Activated T-cell treated with anti-CD3 and anti-CD28 coated beads for 4 hours (primary cell): Measurements from ENCODE around the gene GABRB1.
"Not testable (repeated sequence)": the region's sequence is repeated elsewhere in the genome, so short reads cannot be mapped to it uniquely, and the experiment has no call there.

ENCODE experiments used
- DNase-seq: peaks from one replicate; pipeline ENCODE4 v3.0.0-alpha.2; 2020

GABRB1 gene

DNA sequence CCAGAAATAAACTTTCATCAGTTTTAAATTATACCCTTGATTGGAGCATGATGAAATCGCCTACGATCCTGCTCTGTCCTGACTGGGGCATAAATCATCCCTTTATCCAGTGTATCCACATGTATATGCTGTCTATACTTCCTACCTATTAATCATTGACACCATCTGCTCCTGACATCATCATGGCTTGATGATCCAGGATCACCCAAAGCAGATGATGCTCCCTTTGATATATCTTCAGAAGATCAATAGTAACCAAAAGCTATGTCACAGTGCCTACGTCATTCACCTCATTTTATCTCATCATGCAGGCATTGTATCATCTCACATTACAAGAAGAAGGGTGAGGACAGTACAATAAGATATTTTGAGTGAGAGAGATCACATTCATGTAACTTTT, 294.7 kb downstream of the GABRB1 start:
- DNase-seq, result no peak

DNA sequence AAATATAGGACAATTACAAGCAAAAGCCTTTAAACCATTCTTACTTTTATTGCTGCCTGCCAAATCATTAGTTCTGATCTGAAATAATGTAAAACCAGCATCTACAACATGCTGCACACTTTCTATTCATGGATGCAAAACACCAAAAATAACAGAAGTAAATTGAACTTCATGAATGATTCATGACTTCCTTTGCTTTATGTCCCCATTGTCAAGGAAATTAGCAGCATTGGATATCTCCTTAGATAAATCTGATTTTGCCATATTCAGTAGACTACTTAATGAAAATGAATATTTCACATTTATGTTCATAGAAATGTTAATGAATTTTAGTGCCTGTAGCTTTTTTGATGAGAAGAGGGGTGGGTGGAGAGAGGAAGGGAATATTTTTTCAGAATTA, 299.5 kb downstream of the GABRB1 start:
- DNase-seq, result no peak

DNA sequence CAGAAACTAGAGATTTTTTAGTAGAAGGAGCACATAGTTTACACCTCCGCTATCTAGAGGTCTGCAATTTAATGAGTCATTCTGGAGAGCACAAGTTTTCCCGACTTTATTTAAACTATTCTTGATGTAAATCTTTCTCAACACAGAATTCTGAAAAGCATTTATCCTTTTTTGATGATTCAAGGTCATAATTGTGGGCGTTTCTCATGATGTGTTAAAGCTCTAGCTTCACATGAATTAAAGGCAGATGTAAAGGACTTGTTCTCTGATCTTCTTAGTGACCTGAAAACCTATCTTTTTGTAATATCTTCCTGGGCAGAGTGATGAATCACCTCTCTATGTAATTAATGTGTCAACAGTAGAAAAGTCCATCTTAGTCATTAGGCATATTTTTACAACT, 303.3 kb downstream of the GABRB1 start:
- DNase-seq, result no peak

DNA sequence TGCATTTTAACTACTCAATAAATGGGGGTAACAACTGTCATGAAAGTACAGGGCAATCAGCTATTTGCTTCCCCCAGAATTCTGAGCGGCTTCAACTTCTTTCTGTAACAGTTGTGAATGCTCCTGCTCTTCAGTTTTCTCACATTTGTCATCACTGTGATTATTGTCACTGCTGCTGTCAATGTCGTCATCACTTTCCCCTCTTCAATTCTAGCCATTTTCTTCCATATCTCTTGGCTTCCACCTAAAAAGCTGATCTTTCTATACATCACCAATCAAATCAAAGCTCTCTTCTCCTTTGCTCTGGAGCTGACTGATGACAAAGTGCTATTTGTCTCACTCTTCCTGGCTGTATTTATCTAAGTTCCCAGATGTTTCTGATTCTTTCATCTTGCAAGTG, 306.5 kb downstream of the GABRB1 start:
- DNase-seq, result no peak

DNA sequence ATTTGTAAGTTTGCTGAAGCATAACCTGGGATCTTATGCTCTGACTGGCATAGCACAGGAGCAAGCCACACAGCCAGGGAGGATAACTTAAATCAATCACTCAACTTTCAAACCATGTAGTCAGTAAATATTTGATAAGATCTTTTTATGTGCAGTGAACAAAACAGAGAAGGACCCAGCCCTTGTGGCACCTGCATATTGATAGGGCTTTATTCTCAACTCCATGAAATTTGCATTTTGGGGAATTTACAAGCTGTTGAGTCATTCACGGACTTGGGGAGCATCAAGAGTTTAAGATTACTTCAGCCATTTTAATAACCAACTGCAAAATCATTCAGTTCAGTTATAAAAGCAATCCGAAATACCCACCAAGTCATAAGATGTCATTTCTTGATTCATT, 309.5 kb downstream of the GABRB1 start:
- no peak for DNase-seq

DNA sequence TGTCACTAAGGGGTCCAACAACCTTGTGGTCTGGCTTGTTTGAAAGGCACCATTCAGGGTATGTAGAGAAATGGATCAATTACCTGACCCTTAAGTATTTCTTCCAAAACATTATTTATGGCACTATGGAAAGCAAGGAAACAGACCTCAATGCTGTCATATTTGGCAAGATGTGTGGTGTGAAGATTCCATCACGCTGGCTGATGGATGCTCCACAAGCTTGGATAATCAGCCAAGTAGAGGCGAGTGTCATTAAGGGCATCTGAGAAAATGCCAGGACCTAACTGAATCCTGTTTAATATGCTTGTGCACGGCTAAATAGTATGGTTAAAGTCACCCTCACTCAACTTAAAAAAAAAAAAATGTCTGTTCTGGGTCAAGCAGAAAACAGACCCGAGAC, 311.4 kb downstream of the GABRB1 start:
- no peak for DNase-seq

DNA sequence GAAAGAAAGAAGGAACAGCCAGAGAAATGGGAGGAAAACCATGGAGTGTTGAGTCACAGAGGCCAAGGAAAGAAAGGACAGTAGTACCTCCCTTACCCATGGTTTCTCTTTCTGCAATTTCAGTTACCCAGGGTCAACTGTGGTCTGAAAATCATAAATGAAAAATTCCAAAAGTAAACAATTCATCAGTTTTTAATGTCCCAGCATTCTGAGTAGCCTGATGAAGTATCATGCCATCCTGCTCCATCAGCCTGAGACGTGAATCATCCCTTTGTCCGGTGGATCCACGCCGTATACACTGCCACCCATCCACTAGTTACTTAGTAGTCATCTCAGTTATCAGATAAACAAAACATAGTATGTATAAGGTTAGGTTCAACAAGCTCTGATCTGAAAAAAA, 318.0 kb downstream of the GABRB1 start:
- DNase-seq, result no peak

DNA sequence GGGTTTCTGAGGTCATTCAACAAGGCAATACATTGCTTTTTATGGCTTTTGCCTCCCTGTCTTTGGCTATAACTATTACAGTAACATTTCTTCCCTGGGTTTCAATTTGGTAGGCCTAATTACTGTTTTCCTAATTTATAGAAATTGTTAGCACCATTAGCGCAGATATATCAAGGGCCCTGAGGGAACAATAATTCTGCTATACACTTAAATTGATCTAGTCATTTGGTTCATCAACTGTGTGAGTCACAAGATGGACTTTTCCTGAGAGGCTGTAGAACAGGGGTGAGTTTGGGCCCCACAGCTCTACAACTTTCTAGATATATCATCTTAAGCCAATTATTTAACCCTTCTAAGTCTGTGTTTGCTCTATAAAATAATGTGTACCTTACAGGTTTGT, 324.2 kb downstream of the GABRB1 start:
- no peak for DNase-seq

DNA sequence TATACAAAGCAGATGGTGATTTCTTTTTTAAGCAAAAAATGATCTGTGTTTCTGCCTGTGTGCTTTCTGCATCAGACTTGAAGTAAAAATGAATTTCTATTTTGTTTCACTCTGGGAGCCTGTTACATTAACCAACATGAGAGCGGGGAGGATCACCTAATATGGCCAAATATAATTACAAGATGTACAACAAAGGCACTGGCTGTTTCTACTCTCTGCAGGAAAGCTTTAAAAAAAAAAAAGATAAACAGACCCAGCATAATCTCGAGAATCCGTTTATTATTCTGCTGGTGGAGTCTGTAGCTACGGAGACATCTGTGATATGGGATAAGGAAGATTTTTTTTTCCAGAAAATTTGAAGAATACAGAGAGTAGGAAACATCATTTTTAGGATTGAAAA, 328.5 kb downstream of the GABRB1 start:
- DNase-seq, result no peak

DNA sequence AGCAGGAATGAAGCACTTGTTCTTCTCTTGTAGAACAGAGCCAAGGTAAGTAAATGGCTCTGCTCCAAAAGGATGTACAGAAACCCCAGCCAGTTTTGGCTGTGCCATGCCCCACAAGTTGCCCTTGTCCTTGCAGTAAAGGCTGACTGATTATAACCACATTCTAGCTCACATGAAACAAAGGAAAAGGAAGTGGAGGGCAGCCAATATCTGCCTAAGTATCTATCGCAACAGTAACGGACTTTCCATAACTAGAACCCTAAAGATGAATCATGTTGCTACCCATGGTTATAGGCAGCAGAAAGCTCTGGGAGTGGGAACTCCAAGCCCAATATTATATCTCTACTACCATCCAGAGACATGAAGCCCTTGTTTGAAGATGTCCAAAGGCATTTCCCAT, 336.4 kb downstream of the GABRB1 start:
- DNase-seq, result no peak

DNA sequence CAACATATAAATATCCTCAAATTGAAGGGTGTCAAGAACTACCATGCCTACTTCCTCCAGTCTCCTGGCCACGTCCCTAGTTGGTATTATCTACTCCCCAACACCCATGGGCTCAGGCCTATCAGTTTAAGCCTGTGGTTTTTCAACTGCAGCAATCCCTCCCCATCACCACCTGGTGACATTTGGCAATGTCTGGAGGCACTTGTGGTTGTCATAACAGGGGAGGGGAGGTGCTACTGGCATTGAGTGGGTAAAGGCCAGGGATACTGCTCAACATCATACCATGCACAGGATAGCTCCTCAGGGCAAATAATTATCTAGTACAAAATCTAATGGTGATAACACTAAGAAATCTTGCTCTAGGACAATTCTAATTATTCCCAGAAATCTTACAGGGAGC, 336.8 kb downstream of the GABRB1 start:
- no peak for DNase-seq

DNA sequence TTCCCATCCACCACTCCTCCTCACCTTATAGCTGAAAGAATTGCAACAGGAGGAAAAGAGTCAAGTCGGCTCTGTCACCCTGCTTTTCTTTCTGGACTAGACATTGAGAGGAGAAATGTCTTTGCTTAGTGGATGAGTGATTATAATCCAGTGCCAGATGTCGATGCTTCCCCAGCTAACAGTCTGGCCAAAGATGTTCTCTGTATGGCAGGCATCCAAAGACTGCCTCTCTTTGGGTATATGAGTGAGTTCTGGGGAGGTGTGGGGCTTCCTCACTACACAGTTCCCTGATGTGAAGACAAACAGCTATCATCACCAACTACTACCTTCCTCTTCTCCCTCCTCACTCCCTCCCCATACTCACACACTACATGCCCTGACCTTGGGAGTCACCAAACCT, 341.2 kb downstream of the GABRB1 start:
- DNase-seq, result no peak

DNA sequence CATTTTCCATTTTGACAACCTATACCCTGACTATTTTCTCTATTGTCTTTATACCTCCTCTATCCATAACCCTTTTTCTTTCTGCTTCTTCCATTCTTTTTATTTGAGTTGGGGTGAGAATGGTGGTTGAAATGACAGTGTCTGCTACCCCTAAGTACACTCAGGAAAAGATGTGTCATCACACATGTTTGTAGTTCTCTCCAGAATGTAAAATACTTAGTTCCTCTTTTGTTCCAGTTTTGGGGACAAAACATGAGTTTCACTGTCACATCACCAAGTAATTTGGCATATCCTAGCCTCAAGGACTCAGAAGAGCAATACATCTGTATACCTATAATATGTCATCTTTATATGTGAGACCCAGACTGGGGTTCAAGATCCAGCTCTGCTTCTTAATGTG, 341.8 kb downstream of the GABRB1 start:
- DNase-seq, result no peak

DNA sequence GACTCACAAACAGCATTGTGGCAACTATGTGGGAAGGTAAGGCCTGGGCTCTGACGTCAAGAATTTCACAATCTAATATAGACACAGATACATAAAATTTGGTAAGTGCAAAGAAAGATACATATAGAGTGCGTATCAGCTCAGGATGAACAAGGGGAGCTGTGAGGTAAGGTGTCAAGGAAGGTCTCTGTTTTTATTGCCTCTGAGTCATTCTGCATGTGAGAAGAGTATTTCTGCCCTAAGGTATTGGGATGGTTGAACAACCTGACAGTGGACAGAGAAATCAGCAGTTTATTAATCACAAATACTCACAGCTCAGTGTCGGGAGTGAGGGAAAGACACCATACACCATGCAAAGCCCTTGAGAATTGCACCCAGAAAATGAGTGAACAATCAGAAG, 342.3 kb downstream of the GABRB1 start:
- no peak for DNase-seq

DNA sequence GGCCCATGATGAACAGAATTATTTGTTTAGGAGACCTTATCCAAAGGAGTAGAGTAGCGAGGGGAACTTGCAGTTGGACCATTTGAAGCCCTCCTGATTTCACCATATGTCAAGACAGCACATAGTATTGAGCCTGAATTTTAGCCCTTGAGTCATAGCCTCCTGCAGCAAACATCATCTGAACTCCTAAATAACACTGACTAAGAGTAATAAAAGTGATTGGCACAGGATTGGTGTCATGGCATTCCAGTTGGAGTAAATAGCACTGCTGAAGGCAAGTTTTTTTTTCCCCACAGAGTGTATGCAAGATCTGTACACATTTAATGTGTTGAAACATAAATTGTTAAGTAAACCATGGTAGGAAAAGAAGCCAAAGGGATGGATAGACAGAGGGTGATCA, 343.1 kb downstream of the GABRB1 start:
- no peak for DNase-seq

DNA sequence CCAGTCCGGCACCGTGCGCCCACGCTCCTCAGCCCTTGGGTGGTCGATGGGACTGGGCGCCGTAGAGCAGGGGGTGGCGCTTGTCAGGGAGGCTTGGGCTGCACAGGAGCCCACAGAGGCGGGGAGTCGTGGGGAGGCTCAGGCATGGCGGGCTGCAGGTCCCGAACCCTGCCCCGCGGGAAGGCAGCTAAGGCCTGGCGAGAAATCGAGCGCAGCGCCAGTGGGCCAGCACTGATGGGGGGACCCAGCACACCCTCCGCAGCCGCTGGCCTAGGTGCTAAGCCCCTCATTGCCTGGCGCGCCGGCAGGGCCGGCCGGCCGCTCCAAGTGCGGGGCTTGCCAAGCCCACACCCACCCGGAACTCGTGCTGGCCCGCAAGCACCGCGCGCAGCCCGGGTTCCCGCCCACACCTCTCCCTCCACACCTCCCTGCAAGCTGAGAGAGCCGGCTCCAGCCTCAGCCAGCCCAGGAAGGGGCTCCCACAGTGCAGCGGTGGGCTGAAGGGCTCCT, 346.7 kb downstream of the GABRB1 start:
- DNase-seq, result not testable (repeated sequence)

DNA sequence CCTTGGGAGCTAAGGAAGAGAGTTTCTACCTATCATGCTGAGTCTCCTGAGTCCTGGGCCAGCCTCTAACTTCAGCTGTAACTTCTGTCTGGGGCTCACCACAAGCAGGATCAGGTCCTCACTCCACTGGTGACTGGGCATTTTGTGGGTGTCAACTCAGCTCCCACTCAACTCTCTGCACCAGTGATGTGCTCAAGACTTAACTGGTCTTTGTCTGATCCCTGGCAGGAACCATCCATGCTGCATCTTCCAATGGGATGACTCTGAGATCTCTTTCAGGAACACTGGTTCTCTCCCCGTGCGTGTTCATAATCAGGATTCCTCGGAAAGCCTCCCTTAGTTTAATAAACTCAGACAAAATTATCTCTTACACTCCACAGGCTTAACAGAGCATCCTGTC, 349.8 kb downstream of the GABRB1 start:
- DNase-seq, result no peak

DNA sequence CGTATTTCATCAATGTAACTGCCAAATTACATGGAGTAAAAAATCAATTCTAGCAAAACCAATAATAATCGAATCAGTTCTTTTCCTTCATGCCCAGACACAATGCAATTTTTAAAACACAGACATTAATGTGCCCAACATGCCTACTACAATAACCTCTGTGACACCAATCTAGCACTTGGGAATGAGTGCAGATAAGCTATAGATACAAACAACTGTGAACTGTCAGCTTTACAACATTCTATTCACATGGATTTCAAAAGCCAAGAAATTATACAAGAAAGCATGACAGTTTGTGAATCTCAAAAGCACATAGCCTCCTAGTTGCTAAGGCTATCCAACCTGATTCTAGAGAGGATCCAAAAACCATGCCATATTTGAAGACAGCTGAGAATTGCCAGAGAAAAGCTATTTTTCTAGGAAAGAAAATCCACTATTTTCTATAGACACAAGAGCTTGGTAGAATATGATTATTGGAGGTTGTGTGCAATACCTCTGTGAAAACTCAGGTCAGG, 351.5 kb downstream of the GABRB1 start:
- no peak for DNase-seq

DNA sequence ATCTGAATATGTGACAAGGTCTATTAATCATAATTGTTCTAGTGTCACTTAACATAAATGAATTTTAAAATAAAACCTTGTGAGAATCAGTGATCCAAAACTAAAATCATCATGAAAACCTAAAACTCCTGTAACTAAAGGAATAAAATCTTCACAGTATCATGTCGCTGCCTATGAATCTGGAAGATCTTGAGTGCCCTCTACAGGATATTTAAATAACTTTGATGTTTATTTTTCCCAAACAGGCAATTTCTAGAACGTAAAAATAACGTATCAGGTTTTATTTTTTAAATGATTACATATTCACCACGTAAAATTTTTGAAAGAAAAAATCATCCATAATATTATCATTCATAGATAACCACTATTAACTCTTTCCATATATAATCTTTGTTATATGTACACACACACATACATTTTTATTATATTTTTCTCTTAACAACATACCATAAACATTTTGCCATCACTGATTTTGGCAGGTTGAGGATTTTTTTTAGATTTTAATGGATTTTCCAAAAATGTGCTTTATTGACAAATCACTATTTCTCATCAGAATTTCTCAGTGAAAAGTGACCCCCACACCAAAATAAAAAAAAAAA, 352.6 kb downstream of the GABRB1 start:
- no peak for DNase-seq

DNA sequence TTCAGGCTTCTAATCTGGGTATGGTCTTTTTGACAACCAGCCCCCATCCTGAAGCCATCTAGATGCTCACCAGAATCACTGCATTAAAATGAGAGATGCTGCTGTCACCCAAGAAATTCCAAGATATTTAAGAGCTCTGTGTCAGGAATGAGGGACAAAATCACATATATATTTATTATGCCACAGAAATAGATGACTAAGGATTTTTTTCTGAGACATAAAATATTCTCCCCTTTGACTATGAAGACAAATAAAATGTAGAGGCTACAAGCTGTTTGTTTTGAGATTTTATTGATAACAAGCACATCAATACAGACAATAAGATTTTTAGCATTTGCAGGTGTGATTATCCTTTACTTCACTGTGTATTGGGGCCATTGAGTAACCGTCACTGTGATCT, 354.8 kb downstream of the GABRB1 start:
- DNase-seq, result no peak

DNA sequence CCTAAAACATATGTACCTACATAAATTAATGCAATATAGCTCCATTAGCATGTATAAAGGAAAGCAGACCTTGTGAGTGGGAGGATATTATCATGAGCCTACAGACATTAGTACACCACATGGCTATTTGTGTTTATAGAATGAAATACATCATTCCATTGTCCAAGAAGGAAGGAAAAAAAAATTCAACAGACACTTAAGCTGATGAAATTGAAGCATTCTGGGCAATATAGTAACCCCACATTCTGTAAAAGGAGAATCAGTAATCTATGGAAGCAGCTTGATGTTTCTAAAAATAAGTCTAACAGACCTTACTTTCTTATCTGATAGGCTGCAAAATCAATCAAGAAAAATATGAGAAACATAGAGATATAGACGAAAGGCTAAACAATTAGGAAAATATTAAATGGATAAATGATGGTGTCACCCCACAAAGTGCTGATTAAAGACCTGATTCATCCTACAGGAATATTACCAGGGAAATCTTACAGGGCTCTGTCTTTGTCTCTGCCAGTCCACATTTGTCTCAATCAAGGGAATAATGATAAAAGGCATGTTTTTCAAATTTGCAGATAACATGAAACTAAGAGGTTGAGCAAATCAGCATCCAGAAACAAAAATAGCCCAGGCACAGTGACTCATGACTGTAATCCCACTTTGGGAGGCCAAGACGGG, 355.3 kb downstream of the GABRB1 start:
- DNase-seq, result no peak

DNA sequence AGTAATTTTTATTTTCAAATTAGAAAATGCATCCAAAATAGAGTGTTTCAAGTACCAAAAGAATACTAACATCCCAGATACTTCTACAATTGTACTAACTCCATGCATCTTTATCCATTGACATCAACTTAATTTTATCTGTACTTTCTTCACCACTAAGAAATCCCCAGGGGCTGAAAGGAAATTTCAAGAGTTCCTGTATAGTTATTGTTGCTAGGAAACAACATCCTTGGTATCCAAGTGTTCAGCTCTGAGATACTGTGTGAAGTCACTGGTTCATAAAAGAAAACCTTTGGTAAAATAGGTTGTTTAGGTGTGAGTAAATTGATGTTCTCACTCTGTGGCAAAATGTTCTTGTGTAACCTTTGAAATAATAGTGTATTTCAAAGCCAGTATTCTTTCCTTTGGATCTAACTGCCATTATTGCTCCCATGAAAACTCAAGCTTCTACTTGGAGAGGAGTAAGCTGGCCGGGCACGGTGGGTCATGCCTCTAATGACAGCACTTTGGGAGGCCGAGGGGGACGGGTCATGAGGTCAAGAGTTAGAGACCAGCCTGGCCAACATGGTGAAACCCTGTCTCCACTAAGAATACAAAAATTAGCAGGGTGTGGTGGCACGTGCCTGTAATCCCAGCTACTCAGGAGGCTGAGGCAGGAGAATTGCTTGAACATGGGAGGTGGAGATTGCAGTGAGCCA, 359.2 kb downstream of the GABRB1 start:
- no peak for DNase-seq

DNA sequence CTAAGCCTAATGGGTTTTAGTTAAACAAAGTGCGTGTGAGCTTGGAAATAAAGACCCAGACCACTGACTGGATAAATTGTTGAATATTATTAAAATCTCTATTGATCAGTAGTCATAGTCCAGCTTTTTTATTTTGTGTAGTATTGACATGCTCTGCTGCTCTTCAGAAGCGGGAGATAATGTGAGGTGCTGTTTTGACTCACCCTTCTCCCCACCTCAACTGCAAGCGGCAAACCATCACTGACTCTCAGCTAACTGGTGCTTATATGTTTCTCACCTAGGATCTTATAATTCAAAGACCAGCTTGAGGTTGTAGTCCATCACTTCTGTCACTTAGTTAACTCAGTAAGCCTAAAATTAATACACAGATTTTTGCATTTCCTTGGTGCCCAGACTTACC, 359.9 kb downstream of the GABRB1 start:
- no peak for DNase-seq

DNA sequence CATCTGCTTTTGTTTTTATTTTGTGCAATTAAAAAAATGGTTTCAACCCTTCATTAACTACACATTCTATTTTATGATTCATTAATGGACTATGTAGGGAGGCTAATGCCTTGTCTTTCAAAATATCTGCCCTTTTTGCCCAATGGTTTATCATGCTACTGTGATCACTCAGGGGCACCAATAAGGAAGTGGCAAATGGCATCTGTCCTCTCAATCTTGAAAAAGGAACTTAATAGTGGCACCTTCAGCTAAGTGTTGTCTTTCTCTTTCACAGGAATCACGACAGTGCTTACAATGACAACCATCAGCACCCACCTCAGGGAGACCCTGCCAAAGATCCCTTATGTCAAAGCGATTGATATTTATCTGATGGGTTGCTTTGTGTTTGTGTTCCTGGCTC, 375.0 kb downstream of the GABRB1 start:
- no peak for DNase-seq
